ENCODE data around the gene FSD2.

- TF ChIP-seq, protein P1, sequence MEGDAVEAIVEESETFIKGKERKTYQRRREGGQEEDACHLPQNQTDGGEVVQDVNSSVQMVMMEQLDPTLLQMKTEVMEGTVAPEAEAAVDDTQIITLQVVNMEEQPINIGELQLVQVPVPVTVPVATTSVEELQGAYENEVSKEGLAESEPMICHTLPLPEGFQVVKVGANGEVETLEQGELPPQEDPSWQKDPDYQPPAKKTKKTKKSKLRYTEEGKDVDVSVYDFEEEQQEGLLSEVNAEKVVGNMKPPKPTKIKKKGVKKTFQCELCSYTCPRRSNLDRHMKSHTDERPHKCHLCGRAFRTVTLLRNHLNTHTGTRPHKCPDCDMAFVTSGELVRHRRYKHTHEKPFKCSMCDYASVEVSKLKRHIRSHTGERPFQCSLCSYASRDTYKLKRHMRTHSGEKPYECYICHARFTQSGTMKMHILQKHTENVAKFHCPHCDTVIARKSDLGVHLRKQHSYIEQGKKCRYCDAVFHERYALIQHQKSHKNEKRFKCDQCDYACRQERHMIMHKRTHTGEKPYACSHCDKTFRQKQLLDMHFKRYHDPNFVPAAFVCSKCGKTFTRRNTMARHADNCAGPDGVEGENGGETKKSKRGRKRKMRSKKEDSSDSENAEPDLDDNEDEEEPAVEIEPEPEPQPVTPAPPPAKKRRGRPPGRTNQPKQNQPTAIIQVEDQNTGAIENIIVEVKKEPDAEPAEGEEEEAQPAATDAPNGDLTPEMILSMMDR (IDR thresholded peaks at IDR 0.05; ENCODE audit: low read depth, low read length, poor library complexity, severe bottlenecking): no peak
- no peak for TF ChIP-seq EZH2phosphoT487 (IDR thresholded peaks at IDR 0.05; ENCODE audit: borderline replicate concordance, low read length)
These were observed 90.9 kb downstream of the FSD2 start for GRCh38 chr15:82715003-82715402.

All from DOHH2 (cell line).